SJCRH30 (cell line): ENCODE results near the gene ILKAP. TPM values are rescaled to one million over a fixed set of nuclear protein-coding genes. Genes with fewer than 3 reads are reported as not detected.
A peak's percentile ranks its signal among the peaks of the same experiment; 100 is the strongest.

Source experiments
- DNase-seq, 2 experiments: peaks; one replicate each; pipeline ENCODE4 v3.0.0-alpha.2; 2015 to 2020
- H3K27ac ChIP-seq: fragments of 250-450 bp; sonication (Bioruptor Pico); 2 replicates; pipeline ENCODE4 v1.5.1; 2020; ENCODE audit warnings: mild to moderate bottlenecking, moderate library complexity
- H3K27me3 ChIP-seq: fragments of 250-450 bp; sonication (Bioruptor Pico); 2 replicates; pipeline ENCODE4 v1.5.1; 2020; ENCODE audit warnings: mild to moderate bottlenecking, moderate library complexity
- H3K36me3 ChIP-seq: fragments of 250-450 bp; sonication (Bioruptor Pico); 2 replicates; pipeline ENCODE4 v1.5.1; 2020; ENCODE audit warnings: mild to moderate bottlenecking, moderate library complexity
- H3K4me1 ChIP-seq: fragments of 250-450 bp; sonication (Bioruptor Pico); 2 replicates; pipeline ENCODE4 v1.5.1; 2020; ENCODE audit warnings: mild to moderate bottlenecking, moderate library complexity
- H3K4me3 ChIP-seq: fragments of 250-450 bp; sonication (Bioruptor Pico); 2 replicates; pipeline ENCODE4 v1.5.1; 2020; ENCODE audit warnings: mild to moderate bottlenecking, moderate library complexity
- H3K9me3 ChIP-seq: fragments of 250-450 bp; sonication (Bioruptor Pico); replicated peaks from 2 replicates; pipeline ENCODE4 v1.5.1; 2020; ENCODE audit warnings: mild to moderate bottlenecking, moderate library complexity
- total RNA-seq: library from RNA; depleted of rRNA; stranded (reverse); fragments of >200 nt; shearing (Covaris generic); gene quantifications from 2 replicates; pipeline ENCODE4 v1.2.3, GENCODE V29; 2014

ILKAP gene
- total RNA-seq, 1 experiment from 2014 or later, result 71.1 TPM

- no peaks in the 10 kb centered on the region for H3K9me3 ChIP-seq
- no peaks in the 10 kb centered on the region for H3K36me3 ChIP-seq
- no peak overlapping the region for H3K27ac ChIP-seq
- H3K4me3 ChIP-seq, result no peak overlapping the region
- peaks cover 32% of the 10 kb centered on the region for H3K27me3 ChIP-seq
- no peaks in the 10 kb centered on the region for H3K4me1 ChIP-seq
- no peak for DNase-seq
These were observed 25.2 kb upstream of the ILKAP start for GRCh38 chr2:238228700-238229099.

- Histone ChIP-seq H3K4me3 (no peak overlapping the region), H3K27me3 (peaks cover 32% of the 10 kb centered on the region), H3K36me3 (no peaks in the 10 kb centered on the region), H3K27ac (no peak overlapping the region), H3K4me1 (no peaks in the 10 kb centered on the region), H3K9me3 (no peaks in the 10 kb centered on the region)
- no peak for DNase-seq
These were observed 24.1 kb upstream of the ILKAP start for GRCh38 chr2:238227587-238228032.

- Histone ChIP-seq H3K4me1 (no peaks in the 10 kb centered on the region), H3K36me3 (no peaks in the 10 kb centered on the region), H3K27ac (no peak overlapping the region), H3K9me3 (no peaks in the 10 kb centered on the region), H3K27me3 (peaks cover 32% of the 10 kb centered on the region), H3K4me3 (no peak overlapping the region)
- DNase-seq, result no peak
These were observed 23.4 kb upstream of the ILKAP start for GRCh38 chr2:238226698-238227586.

GRCh38 chr2:238225911-238226697 is 22.6 kb upstream of the ILKAP start:
- no peaks in the 10 kb centered on the region for H3K36me3 ChIP-seq
- no peak overlapping the region for H3K4me3 ChIP-seq
- H3K9me3 ChIP-seq, result no peaks in the 10 kb centered on the region
- H3K4me1 ChIP-seq, result no peaks in the 10 kb centered on the region
- no peak for DNase-seq
- H3K27ac ChIP-seq, result no peak overlapping the region
- peaks cover 32% of the 10 kb centered on the region for H3K27me3 ChIP-seq

GRCh38 chr2:238225121-238225520 is 21.6 kb upstream of the ILKAP start:
- no peak overlapping the region for H3K4me3 ChIP-seq
- H3K36me3 ChIP-seq, result no peaks in the 10 kb centered on the region
- H3K4me1 ChIP-seq, result no peaks in the 10 kb centered on the region
- no peak overlapping the region for H3K27ac ChIP-seq
- no peak for DNase-seq
- H3K27me3 ChIP-seq, result peaks cover 32% of the 10 kb centered on the region
- H3K9me3 ChIP-seq, result no peaks in the 10 kb centered on the region

- Histone ChIP-seq H3K27me3 (peaks cover 32% of the 10 kb centered on the region), H3K4me3 (no peak overlapping the region), H3K4me1 (no peaks in the 10 kb centered on the region)
These were observed 21.0 kb upstream of the ILKAP start for GRCh38 chr2:238224356-238225035.

GRCh38 chr2:238220892-238221521 is 17.5 kb upstream of the ILKAP start:
- H3K4me1 ChIP-seq, result no peaks in the 10 kb centered on the region
- no peak overlapping the region for H3K27ac ChIP-seq
- peak; percentile 68 to 88 for DNase-seq
- H3K4me3 ChIP-seq, result peak overlapping the region; percentile 52
- no peaks in the 10 kb centered on the region for H3K36me3 ChIP-seq
- H3K27me3 ChIP-seq, result peaks cover 15% of the 10 kb centered on the region
- no peaks in the 10 kb centered on the region for H3K9me3 ChIP-seq

More at GRCh38 chr2:238224356-238225035, 21.0 kb upstream of the ILKAP start:
- H3K9me3 ChIP-seq, result no peaks in the 10 kb centered on the region
- H3K36me3 ChIP-seq, result no peaks in the 10 kb centered on the region
- H3K27ac ChIP-seq, result no peak overlapping the region
- DNase-seq, result no peak

GRCh38 chr2:238220274-238220891 is 16.9 kb upstream of the ILKAP start:
- no peak overlapping the region for H3K27ac ChIP-seq
- H3K36me3 ChIP-seq, result no peaks in the 10 kb centered on the region
- DNase-seq, result no peak
- peak overlapping the region; percentile 52; the same call in 1 of the 2 replicates for H3K4me3 ChIP-seq
- H3K4me1 ChIP-seq, result no peaks in the 10 kb centered on the region
- no peaks in the 10 kb centered on the region for H3K9me3 ChIP-seq
- peaks cover 10% of the 10 kb centered on the region for H3K27me3 ChIP-seq

- DNase-seq, result peak; percentile 35 to 65
- H3K36me3 ChIP-seq, result no peaks in the 10 kb centered on the region
- no peaks in the 10 kb centered on the region for H3K4me1 ChIP-seq
- no peak overlapping the region for H3K4me3 ChIP-seq
- H3K27me3 ChIP-seq, result no peaks in the 10 kb centered on the region
- H3K9me3 ChIP-seq, result no peaks in the 10 kb centered on the region
- H3K27ac ChIP-seq, result no peak overlapping the region
These were observed 13.2 kb upstream of the ILKAP start for GRCh38 chr2:238216651-238217184.

GRCh38 chr2:238207006-238207405 is 3.5 kb upstream of the ILKAP start:
- Histone ChIP-seq H3K36me3 (no peaks in the 10 kb centered on the region), H3K4me3 (no peak overlapping the region), H3K27ac (no peak overlapping the region), H3K9me3 (peaks cover 5% of the 10 kb centered on the region; the same call in 1 of the 2 replicates), H3K4me1 (no peaks in the 10 kb centered on the region), H3K27me3 (peaks cover 16% of the 10 kb centered on the region; the same call in 1 of the 2 replicates)
- DNase-seq, result no peak

GRCh38 chr2:238203973-238204683 is 633 bp upstream of the ILKAP start:
- Histone ChIP-seq H3K4me3 (peak overlapping the region; percentile 95), H3K9me3 (peaks cover 5% of the 10 kb centered on the region; the same call in 1 of the 2 replicates), H3K4me1 (no peaks in the 10 kb centered on the region), H3K27ac (peak overlapping the region; percentile 67), H3K36me3 (peaks cover 4% of the 10 kb centered on the region; the same call in 1 of the 2 replicates), H3K27me3 (peaks cover 6% of the 10 kb centered on the region; the same call in 1 of the 2 replicates)
- DNase-seq, result no peak

- Histone ChIP-seq H3K36me3 (peaks cover 4% of the 10 kb centered on the region; the same call in 1 of the 2 replicates), H3K9me3 (peaks cover 5% of the 10 kb centered on the region; the same call in 1 of the 2 replicates), H3K27me3 (no peaks in the 10 kb centered on the region), H3K4me1 (no peaks in the 10 kb centered on the region), H3K4me3 (peak overlapping the region; percentile 95), H3K27ac (peak overlapping the region; percentile 52; the same call in 1 of the 2 replicates)
- peak; percentile 52 to 65 for DNase-seq
These were observed 985 bp downstream of the ILKAP start for GRCh38 chr2:238202326-238203093.
